Glutamatergic neuron (in vitro differentiated cells): Measurements from ENCODE around the gene ANXA10. TPM values are rescaled to one million over a fixed set of nuclear protein-coding genes. Genes with fewer than 3 reads are reported as not detected.
"Not testable (repeated sequence)": the region's sequence is repeated elsewhere in the genome, so short reads cannot be mapped to it uniquely, and the experiment has no call there.

Experiments used
- DNase-seq: peaks from one replicate; pipeline ENCODE4 v3.0.0; 2022
- H3K27ac Mint-ChIP-seq: one replicate; pipeline ENCODE4 v1.8.0; 2020; ENCODE audit warnings: mild to moderate bottlenecking, mixed read lengths, inconsistent platforms; ENCODE audit not compliant: unreplicated experiment
- H3K27me3 Mint-ChIP-seq: one replicate; pipeline ENCODE4 v1.8.0; 2020; ENCODE audit warnings: mild to moderate bottlenecking, moderate library complexity, mixed read lengths, inconsistent platforms; ENCODE audit not compliant: unreplicated experiment
- H3K36me3 Mint-ChIP-seq: one replicate; pipeline ENCODE4 v1.8.0; 2020; ENCODE audit warnings: mild to moderate bottlenecking, mixed read lengths, inconsistent platforms; ENCODE audit not compliant: unreplicated experiment
- H3K4me1 Mint-ChIP-seq: one replicate; pipeline ENCODE4 v1.8.0; 2020; ENCODE audit warnings: mild to moderate bottlenecking, low read depth, mixed read lengths, inconsistent platforms; ENCODE audit not compliant: unreplicated experiment
- H3K4me3 Mint-ChIP-seq: one replicate; pipeline ENCODE4 v1.8.0; 2020; ENCODE audit warnings: mild to moderate bottlenecking, mixed read lengths, inconsistent platforms; ENCODE audit not compliant: unreplicated experiment
- H3K9me3 Mint-ChIP-seq: one replicate; pipeline ENCODE4 v1.8.0; 2020; ENCODE audit warnings: mild to moderate bottlenecking, moderate library complexity, mixed read lengths, inconsistent platforms; ENCODE audit not compliant: unreplicated experiment
- total RNA-seq: library from RNA; stranded (reverse); fragmentation: NEBNext Ultra II Directional; extraction: Animal tissue kit (Norgen Biotek cat#: 25700); gene quantifications from one replicate; pipeline ENCODE4 v1.2.1, GENCODE V29; 2021; ENCODE audit not compliant: unreplicated experiment
- TF ChIP-seq, protein P1 (sequence below): fragments of 200-600 bp; sonication (generic); IDR thresholded peaks from one replicate; pipeline ENCODE4 v1.5.0; 2021; ENCODE audit not compliant: partially characterized antibody, unreplicated experiment

Gene ANXA10
- total RNA-seq, 1 donor from 2014 or later, result not detected

DNA sequence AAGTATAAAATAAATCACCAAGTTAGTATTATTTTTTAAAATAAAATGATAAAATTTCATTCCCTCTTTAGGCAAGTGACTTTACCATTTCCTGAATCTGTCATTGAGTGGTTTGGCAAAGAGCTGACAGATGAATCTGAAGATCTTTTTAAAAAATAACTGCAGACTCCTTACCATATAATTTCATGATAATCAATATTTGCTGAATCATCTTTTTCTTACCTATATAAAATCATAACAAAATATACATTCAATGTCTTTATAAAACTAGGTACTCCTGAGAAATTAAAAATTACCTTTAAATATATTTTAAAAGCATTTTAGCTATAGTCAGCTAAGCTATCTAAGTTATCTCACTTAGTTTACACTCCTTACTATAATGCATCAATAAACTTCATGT lies 17.2 kb downstream of the ANXA10 start:
- no peaks in the 10 kb centered on the region for H3K27me3 Mint-ChIP-seq
- H3K4me3 Mint-ChIP-seq, result no peak overlapping the region
- no peaks in the 10 kb centered on the region for H3K36me3 Mint-ChIP-seq
- H3K27ac Mint-ChIP-seq, result no peak overlapping the region
- H3K9me3 Mint-ChIP-seq, result no peaks in the 10 kb centered on the region
- TF ChIP-seq, protein P1, sequence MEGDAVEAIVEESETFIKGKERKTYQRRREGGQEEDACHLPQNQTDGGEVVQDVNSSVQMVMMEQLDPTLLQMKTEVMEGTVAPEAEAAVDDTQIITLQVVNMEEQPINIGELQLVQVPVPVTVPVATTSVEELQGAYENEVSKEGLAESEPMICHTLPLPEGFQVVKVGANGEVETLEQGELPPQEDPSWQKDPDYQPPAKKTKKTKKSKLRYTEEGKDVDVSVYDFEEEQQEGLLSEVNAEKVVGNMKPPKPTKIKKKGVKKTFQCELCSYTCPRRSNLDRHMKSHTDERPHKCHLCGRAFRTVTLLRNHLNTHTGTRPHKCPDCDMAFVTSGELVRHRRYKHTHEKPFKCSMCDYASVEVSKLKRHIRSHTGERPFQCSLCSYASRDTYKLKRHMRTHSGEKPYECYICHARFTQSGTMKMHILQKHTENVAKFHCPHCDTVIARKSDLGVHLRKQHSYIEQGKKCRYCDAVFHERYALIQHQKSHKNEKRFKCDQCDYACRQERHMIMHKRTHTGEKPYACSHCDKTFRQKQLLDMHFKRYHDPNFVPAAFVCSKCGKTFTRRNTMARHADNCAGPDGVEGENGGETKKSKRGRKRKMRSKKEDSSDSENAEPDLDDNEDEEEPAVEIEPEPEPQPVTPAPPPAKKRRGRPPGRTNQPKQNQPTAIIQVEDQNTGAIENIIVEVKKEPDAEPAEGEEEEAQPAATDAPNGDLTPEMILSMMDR, result no peak
- H3K4me1 Mint-ChIP-seq, result no peaks in the 10 kb centered on the region
- no peak for DNase-seq

DNA sequence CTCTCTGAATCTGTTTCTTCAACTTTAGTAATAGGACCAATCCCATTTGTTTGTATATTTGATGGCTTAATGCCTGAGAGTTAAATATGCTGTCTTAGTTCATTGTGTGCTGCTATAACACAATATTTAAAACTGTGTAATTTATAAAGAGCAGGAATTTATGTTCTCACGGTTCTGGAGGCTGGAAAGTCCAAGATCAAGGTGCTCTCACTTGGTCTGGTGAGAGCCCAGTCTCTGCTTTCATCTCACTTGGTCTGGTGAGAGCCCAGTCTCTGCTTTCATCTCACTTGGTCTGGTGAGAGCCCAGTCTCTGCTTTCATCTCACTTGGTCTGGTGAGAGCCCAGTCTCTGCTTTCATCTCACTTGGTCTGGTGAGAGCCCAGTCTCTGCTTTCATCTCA lies 20.7 kb downstream of the ANXA10 start:
- H3K36me3 Mint-ChIP-seq, H3K27me3 Mint-ChIP-seq, H3K9me3 Mint-ChIP-seq, DNase-seq, H3K4me1 Mint-ChIP-seq, H3K27ac Mint-ChIP-seq, H3K4me3 Mint-ChIP-seq: not testable (repeated sequence)

DNA sequence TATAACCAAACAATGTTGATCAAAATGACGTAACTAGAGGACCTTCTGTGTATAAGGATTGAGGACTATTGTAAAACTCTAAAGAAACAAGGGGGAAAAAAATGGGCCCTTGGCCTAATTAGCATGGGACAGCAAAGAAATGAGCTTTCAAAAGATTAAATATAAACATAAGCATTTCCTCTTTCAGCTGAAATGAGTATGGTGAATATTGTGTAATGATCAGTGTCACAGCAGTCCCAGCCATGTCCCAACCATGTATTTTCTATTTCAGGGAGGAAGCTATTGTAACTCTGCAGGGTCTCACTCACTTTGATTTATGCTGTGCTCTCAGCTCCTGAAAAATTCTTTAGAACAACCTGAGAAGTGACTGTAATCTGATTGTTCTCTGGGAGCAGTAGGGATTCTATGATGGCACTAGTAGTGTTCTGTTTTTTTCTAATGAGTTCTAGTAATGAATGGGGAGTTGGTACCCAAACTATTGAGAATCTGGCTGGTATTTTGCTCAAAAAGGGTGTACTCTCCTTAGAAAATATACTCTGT lies 25.8 kb downstream of the ANXA10 start:
- H3K4me1 Mint-ChIP-seq, result no peaks in the 10 kb centered on the region

DNA sequence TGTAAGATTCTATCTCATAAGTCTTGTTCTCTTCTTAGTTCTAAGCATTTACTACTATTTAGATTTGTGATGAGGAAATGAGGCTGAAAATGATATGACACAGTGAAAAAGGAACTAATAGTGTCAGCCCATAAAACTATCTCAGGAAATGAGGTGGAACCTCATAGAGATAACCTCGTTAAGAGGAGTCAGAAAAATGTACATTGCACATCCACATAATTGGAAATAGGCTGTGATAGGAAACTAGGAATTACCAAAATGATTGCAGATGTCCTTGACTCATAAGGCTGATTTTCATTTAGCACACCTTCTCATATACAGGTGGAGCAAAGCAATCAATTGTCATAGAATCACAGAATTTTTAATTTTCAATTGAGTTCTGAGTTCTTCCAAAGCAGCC lies 26.8 kb downstream of the ANXA10 start:
- no peak for DNase-seq
- Mint-ChIP-seq H3K27ac (no peak overlapping the region), H3K27me3 (no peaks in the 10 kb centered on the region), H3K4me1 (no peaks in the 10 kb centered on the region), H3K4me3 (no peak overlapping the region), H3K9me3 (no peaks in the 10 kb centered on the region), H3K36me3 (no peaks in the 10 kb centered on the region)
- TF ChIP-seq, protein P1, result no peak

More for the DNA sequence above, 25.8 kb downstream of the ANXA10 start:
- no peak overlapping the region for H3K4me3 Mint-ChIP-seq
- no peaks in the 10 kb centered on the region for H3K9me3 Mint-ChIP-seq
- no peak for DNase-seq
- no peaks in the 10 kb centered on the region for H3K36me3 Mint-ChIP-seq
- H3K27me3 Mint-ChIP-seq, result no peaks in the 10 kb centered on the region
- TF ChIP-seq, protein P1, result no peak
- H3K27ac Mint-ChIP-seq, result no peak overlapping the region

DNA sequence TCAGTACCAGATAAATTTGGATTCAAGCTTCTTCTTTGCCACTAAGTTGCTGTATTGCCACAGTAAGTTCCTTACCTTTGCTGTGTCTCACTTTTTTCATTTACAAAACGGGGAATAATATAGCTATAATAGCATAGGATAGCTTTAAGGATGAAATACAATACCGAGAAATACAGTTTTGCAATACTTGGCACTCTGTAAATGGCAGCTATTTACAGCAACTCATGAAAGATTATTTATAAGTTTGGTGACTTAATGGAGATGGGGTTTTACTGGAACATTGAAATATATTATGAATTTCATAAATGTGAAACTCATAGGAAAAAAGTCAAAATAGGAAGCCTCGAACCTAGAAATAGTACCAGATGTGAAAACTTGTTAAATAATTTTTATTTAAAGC lies 27.6 kb downstream of the ANXA10 start:
- Mint-ChIP-seq H3K27ac (no peak overlapping the region), H3K9me3 (no peaks in the 10 kb centered on the region), H3K4me3 (no peak overlapping the region), H3K27me3 (no peaks in the 10 kb centered on the region), H3K4me1 (no peaks in the 10 kb centered on the region), H3K36me3 (no peaks in the 10 kb centered on the region)
- no peak for DNase-seq
- TF ChIP-seq, protein P1, result no peak

DNA sequence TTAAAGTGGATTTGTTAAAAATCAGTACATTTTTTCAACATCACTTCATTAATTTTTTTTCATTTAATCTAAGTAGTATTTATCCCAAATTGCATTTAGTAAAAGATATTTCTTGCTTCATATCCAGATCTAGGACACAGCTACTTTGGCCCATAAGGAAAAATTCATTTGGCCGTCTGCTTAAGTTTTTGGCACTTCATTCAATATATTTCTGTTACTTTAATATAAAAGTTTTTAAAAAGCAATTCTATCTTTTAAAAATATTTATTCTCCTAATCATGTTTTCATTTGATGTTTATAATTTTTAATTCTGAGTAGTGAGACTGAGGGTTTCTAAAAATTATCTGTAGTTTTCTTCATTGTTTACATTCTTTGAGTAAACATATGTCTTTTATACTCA lies 28.5 kb downstream of the ANXA10 start:
- Mint-ChIP-seq H3K27me3 (no peaks in the 10 kb centered on the region), H3K4me1 (no peaks in the 10 kb centered on the region), H3K36me3 (no peaks in the 10 kb centered on the region), H3K4me3 (no peak overlapping the region), H3K27ac (no peak overlapping the region), H3K9me3 (no peaks in the 10 kb centered on the region)
- TF ChIP-seq, protein P1, result no peak
- no peak for DNase-seq
